Measurements from ENCODE around the gene GGCX. TPM values are rescaled to one million over a fixed set of nuclear protein-coding genes. Genes with fewer than 3 reads are reported as not detected.

GGCX gene
- total and polyA plus RNA-seq, 2 of the 13 experiments (the other 11 are each of a cell fraction or from before 2014, with no cell fraction given), result 72.5 to 103 TPM

- TF ChIP-seq NRL (CRISPR knock-in tag; IDR thresholded peaks at IDR 0.05; ENCODE audit: borderline replicate concordance), result peak; percentile 85; the same call in 1 of the 2 replicates
- no peak for TF ChIP-seq ZNF740 (CRISPR knock-in tag; IDR thresholded peaks at IDR 0.05)
- no peak for TF ChIP-seq ZNF468 (CRISPR knock-in tag; IDR thresholded peaks at IDR 0.05)
- peak; percentile 84 for TF ChIP-seq NFE2L1 (CRISPR knock-in tag; IDR thresholded peaks at IDR 0.05; ENCODE audit: borderline replicate concordance)
- TF ChIP-seq ZNF333 (CRISPR knock-in tag; IDR thresholded peaks at IDR 0.05; ENCODE audit: borderline replicate concordance), result 0 out of 2 replicates have a peak, but pooled peaks have one; percentile 65
- TF ChIP-seq NR2F2 (IDR thresholded peaks at IDR 0.05; ENCODE audit: borderline replicate concordance, low read depth), result no peak
- no peak for TF ChIP-seq TBP (CRISPR knock-in tag; IDR thresholded peaks at IDR 0.05)
- TF ChIP-seq ZNF350 (CRISPR knock-in tag; IDR thresholded peaks at IDR 0.05; ENCODE audit: borderline replicate concordance, low read depth), result no peak; the same call in 1 of the 2 replicates
- TF ChIP-seq FIP1L1 (IDR thresholded peaks at IDR 0.05; ENCODE audit: borderline replicate concordance, insufficient read depth, low read depth, low read length), result no peak; the same call in 1 of the 2 replicates
- TF ChIP-seq HNF1A (IDR thresholded peaks at IDR 0.05; ENCODE audit: low read depth), result no peak
- peak; percentile 27; the same call in 1 of the 2 replicates for TF ChIP-seq HNF1A (CRISPR knock-in tag; IDR thresholded peaks at IDR 0.05; ENCODE audit: borderline replicate concordance)
- TF ChIP-seq ZKSCAN5 (CRISPR knock-in tag; IDR thresholded peaks at IDR 0.05), result peak; percentile 70; the same call in 1 of the 2 replicates
- peak; percentile 88 for TF ChIP-seq ZNF343 (CRISPR knock-in tag; IDR thresholded peaks at IDR 0.05)
- peak; percentile 25; the same call in 1 of the 2 replicates for TF ChIP-seq ZNF547 (CRISPR knock-in tag; IDR thresholded peaks at IDR 0.05)
- TF ChIP-seq ZBTB7B (CRISPR knock-in tag; IDR thresholded peaks at IDR 0.05), result no peak
- peak; percentile 65 for TF ChIP-seq ZNF501 (CRISPR knock-in tag; IDR thresholded peaks at IDR 0.05)
- TF ChIP-seq YY1 (IDR thresholded peaks at IDR 0.05; ENCODE audit: insufficient read depth, insufficient replicate concordance, low read depth, low read length), result no peak
- no peak for TF ChIP-seq MTF1 (CRISPR knock-in tag; IDR thresholded peaks at IDR 0.05)
- no peak for TF ChIP-seq NR2F6 (IDR thresholded peaks at IDR 0.05)
- TF ChIP-seq NR2F6 (CRISPR knock-in tag; IDR thresholded peaks at IDR 0.05), result no peak; the same call in 1 of the 2 replicates
- TF ChIP-seq ONECUT2 (CRISPR knock-in tag; IDR thresholded peaks at IDR 0.05), result peak; percentile 72
- TF ChIP-seq BCLAF1 (IDR thresholded peaks at IDR 0.05), result no peak
- TF ChIP-seq CBFB (CRISPR knock-in tag; IDR thresholded peaks at IDR 0.05), result no peak; the same call in 1 of the 2 replicates
- peak; percentile 24; the same call in 1 of the 2 replicates for TF ChIP-seq REPIN1 (CRISPR knock-in tag; IDR thresholded peaks at IDR 0.05; ENCODE audit: borderline replicate concordance, low read depth)
These were observed 21.7 kb downstream of the GGCX start (continued) for GRCh38 chr2:85539361-85540132.

Measured in HepG2 (cell line).